Fibroblast of the aortic adventitia (primary cell): ENCODE measurements around the gene BBOF1. TPM values are rescaled to one million over a fixed set of nuclear protein-coding genes. Genes with fewer than 3 reads are reported as not detected.
A peak's percentile ranks its signal among the peaks of the same experiment; 100 is the strongest.

Experiments used
- DNase-seq: peaks from one replicate; pipeline ENCODE4 v3.0.0-alpha.2; 2010; ENCODE audit warnings: low read depth
- H3K4me3 ChIP-seq: 2 replicates; pipeline ENCODE4 v1.5.1; 2011; ENCODE audit warnings: low read depth, mild to moderate bottlenecking, control low read depth, low read length, moderate library complexity
- CTCF ChIP-seq: IDR thresholded peaks from 2 replicates; pipeline ENCODE4 v1.5.1; 2011; ENCODE audit warnings: mild to moderate bottlenecking, low read length, control low read depth, inconsistent platforms; ENCODE audit not compliant: insufficient read depth
- total RNA-seq: library from RNA; depleted of rRNA; stranded (reverse); fragments of >200 nt; gene quantifications from 2 replicates; pipeline ENCODE4 v1.2.3, GENCODE V29; 2012; ENCODE audit warnings: low replicate concordance

The BBOF1 gene
- total RNA-seq, 1 donor: 9.8 TPM

- no peak for DNase-seq
- H3K4me3 ChIP-seq: no peak overlapping the region
- TF ChIP-seq CTCF: no peak
Observed at GRCh38 chr14:74014299-74014698, 4.8 kb upstream of the BBOF1 start.

DNA sequence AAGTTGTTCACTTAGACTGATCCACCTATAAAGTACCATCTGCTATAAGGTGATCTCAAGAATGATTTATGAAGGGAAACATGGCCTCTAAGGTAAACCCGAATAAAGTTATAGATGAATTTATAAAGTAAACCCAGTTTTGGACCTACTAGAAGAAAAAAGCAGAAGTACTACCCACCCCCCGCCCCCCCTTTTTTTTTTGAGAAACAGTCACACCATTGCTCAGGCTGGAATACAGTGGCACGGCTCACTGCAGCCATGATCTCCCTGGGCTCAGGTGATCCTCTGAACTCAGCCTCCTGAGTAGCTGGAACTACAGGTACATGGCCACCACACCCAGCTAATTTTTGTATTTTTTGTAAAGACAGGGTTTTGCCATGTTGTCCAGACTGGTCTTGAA is 4.0 kb upstream of the BBOF1 start:
- no peak overlapping the region for H3K4me3 ChIP-seq
- no peak for TF ChIP-seq CTCF
- no peak for DNase-seq

GRCh38 chr14:74015963-74016362 is 3.2 kb upstream of the BBOF1 start:
- DNase-seq: no peak
- TF ChIP-seq CTCF: no peak
- H3K4me3 ChIP-seq: no peak overlapping the region

DNA sequence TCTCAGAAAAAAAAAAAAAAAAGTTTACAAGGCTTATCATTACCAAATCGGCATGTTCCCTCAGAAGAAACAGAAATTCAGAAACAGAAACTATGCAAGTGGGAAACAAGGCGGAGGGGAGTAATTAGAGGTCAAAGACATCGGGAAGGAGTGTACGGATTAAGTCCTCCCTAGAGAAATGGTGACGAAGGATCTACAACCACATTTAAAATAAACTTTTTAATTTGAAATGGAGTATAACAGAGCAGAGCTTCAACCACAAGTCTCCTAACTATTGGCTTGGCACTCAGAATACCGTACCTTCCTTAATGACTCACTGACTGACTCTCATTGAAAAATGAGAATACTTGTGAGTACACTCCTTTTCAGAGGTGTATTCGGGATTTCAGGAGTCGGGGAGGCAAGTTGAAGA is 969 bp upstream of the BBOF1 start:
- no peak for TF ChIP-seq CTCF
- peak; percentile 68 for DNase-seq
- H3K4me3 ChIP-seq: peak overlapping the region; percentile 92

DNA sequence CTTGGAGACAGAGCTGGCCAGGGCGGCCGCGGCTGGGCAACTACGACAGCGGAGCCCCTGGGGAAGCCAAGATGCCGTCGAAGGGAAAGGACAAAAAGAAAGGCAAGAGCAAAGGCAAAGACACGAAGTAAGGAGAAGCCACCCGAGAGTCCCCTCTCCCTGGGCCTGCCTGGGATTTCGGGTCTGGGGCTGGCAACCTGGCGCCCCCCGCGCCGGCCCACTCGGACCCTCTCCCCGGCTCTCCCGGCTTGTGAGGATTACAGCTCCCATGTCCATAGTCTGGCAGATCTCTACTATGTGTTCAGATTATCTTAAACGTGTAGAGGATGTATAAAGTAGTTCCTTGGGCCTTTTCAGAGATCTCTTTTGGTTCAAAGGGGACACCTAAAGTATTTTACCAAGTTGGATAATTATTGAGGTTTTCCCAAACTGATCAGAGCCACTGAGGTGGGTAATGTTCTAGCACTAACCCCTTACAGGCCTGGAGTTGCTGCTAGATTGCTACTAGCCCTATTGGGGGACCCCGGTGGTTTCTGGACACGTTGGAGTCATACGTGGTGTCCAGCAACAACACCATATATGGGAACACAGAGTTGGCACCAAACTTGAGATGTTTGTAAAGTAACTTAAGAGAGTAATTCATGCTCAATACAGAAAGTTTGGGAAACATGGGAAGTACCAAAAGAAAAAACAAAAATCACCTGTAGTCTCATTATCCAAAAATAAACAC is 424 bp downstream of the BBOF1 start:
- peak; percentile 59 for DNase-seq
- no peak for TF ChIP-seq CTCF

GRCh38 chr14:74022346-74022745 is 3.2 kb downstream of the BBOF1 start:
- no peak for DNase-seq
- TF ChIP-seq CTCF: no peak
- no peak overlapping the region for H3K4me3 ChIP-seq

More for the DNA sequence above, 424 bp downstream of the BBOF1 start:
- H3K4me3 ChIP-seq: peak overlapping the region; percentile 92

GRCh38 chr14:74029136-74029535 is 10.0 kb downstream of the BBOF1 start:
- DNase-seq: no peak
- no peak overlapping the region for H3K4me3 ChIP-seq
- no peak for TF ChIP-seq CTCF
